H1 (cell line): ENCODE data around the gene LRPAP1. TPM values are rescaled to one million over a fixed set of nuclear protein-coding genes. Genes with fewer than 3 reads are reported as not detected.

ENCODE experiments used
- CBX5 ChIP-seq: fragments of 300-800, 300-1000 bp; sonication (generic); IDR thresholded peaks from 2 replicates; pipeline ENCODE4 v1.7.1; 2016; ENCODE audit warnings: antibody characterized with exemption, low read length, low read depth
- EGR1 ChIP-seq: IDR thresholded peaks from 2 replicates; pipeline ENCODE4 v1.6.1; 2011; ENCODE audit warnings: low read depth, low read length, borderline replicate concordance
- SAP30 ChIP-seq: fragments of 300-600 bp; sonication (generic); IDR thresholded peaks from 2 replicates; pipeline ENCODE4 v1.7.1; 2012; ENCODE audit warnings: low read length, moderate library complexity, mild to moderate bottlenecking, inconsistent platforms; ENCODE audit not compliant: insufficient read depth, insufficient replicate concordance
- TAF7 ChIP-seq: optimal IDR thresholded peaks from 2 replicates; pipeline ENCODE3; 2011; ENCODE audit warnings: low read depth, mild to moderate bottlenecking, inconsistent platforms, low read length, moderate library complexity, borderline replicate concordance
- polyA plus RNA-seq, 7 experiments: library from polyadenylated mRNA; depleted of rRNA in 3 of 7; stranded (reverse) in 5 of 7; unstranded in 2 of 7; fragments of >200 nt in 5 of 7; fragments of 200-250 nt in 2 of 7; gene quantifications; 1 replicate in 5 of 7; 2 replicates in 1 of 7; 4 replicates in 1 of 7; pipeline versions ENCODE4 v1.2.1 to v1.2.3, GENCODE V29; 2011 to 2013; ENCODE audit warnings: missing spikeins in 2 of 7, mixed read lengths in 2 of 7
- total RNA-seq: library from RNA; stranded (reverse); fragmentation: NEBNext Ultra II Directional; extraction: Animal tissue kit (Norgen Biotek cat#: 25700); gene quantifications from 2 replicates; pipeline ENCODE4 v1.2.1, GENCODE V29; 2021

LRPAP1 gene
- total and polyA plus RNA-seq, 2 of the 8 experiments (the other 6 are each of a cell fraction or from before 2014, with no cell fraction given), result 31.1 to 101 TPM

DNA sequence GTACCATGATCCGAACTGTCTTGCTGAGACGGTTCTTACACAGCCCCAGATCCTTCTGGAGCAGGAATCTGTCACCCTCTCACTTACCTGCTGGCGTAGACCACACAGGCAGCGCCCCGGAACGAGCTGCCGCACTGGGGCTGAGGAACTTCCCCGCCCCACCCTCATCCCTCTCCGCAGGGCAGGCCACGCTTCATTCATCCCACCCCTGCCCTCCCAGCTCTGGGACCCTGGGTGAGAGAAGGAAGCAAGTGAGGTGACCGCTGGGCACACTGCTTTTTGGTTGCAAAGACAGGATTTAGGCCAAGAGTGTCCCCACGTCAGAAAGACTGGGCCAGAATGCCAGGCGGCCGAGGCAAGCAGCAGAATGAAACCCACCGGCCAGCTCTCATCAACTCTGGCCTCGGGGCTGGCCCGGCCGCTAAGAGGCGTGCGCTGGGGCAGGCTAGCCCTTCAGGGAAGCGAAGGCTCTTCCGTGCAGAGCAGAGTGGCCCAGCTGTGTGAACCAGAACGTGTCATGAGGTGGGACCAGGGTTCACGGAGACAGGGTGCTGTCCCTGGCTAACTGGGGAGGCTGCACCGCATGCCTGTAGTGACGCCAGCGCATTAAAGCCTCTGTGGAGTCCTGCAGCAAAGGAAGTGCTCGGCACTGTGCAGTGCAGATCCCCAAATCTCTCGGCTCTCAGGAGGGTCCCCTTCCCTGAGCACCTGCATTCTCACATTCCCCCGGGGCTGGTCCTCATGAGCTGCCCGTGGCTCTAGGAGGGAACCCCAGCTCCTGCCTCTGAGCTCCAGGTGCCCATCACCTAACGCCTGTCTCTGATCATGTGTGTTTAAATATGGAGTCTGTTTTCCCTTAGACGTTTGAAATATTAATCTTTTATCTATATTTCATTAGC is 6.4 kb downstream of the LRPAP1 start (continued):
- TF ChIP-seq CBX5 (no peak), TAF7 (no peak), SAP30 (no peak), EGR1 (no peak)
